IMR-90 (cell line): Measurements from ENCODE around the gene GCN1.

Experiments
- CTCF ChIP-seq: conservative IDR thresholded peaks from 2 replicates; pipeline ENCODE4 v1.5.1; 2012; ENCODE audit warnings: mild to moderate bottlenecking, low read depth, low read length, improper control_type of control experiment
- FOS ChIP-seq: fragments of 150-350 bp; IDR thresholded peaks from 2 replicates; pipeline ENCODE4 v1.6.1; 2016; ENCODE audit warnings: low read depth, low read length
- MAFK ChIP-seq: IDR thresholded peaks from 2 replicates; pipeline ENCODE4 v1.6.1; 2012; ENCODE audit warnings: low read depth, low read length, improper control_type of control experiment
- MXI1 ChIP-seq: IDR thresholded peaks from 2 replicates; pipeline ENCODE4 v1.6.1; 2012; ENCODE audit warnings: low read depth, mild to moderate bottlenecking, low read length, moderate library complexity, borderline replicate concordance
- NFE2L2 ChIP-seq: fragments of 150-350 bp; IDR thresholded peaks from 2 replicates; pipeline ENCODE4 v1.6.1; 2016; ENCODE audit warnings: low read depth, mild to moderate bottlenecking, low read length
- POLR2A ChIP-seq: IDR thresholded peaks from 2 replicates; pipeline ENCODE4 v1.6.1; 2012; ENCODE audit warnings: mild to moderate bottlenecking, low read depth, low read length
- RAD21 ChIP-seq: IDR thresholded peaks from 2 replicates; pipeline ENCODE4 v1.6.1; 2012; ENCODE audit warnings: low read length, improper control_type of control experiment
- RFX5 ChIP-seq: IDR thresholded peaks from 2 replicates; pipeline ENCODE4 v1.8.0; 2012; ENCODE audit warnings: low read depth, mild to moderate bottlenecking, low read length, moderate library complexity
- SMC3 ChIP-seq: fragments of 150-350 bp; IDR thresholded peaks from 2 replicates; pipeline ENCODE4 v1.6.1; 2016; ENCODE audit warnings: low read depth, mild to moderate bottlenecking, antibody characterized with exemption, low read length, moderate library complexity
- USF2 ChIP-seq: fragments of 150-350 bp; IDR thresholded peaks from 2 replicates; pipeline ENCODE4 v1.6.1; 2017; ENCODE audit warnings: mild to moderate bottlenecking, antibody characterized with exemption, low read length, low read depth

GRCh38 chr12:120168337-120168736 is 26.2 kb downstream of the GCN1 start:
- TF ChIP-seq POLR2A: no peak
- TF ChIP-seq CTCF: no peak
- TF ChIP-seq RFX5: no peak
- TF ChIP-seq USF2: no peak
- no peak for TF ChIP-seq NFE2L2
- no peak for TF ChIP-seq MXI1
- no peak for TF ChIP-seq FOS
- no peak for TF ChIP-seq MAFK
- TF ChIP-seq RAD21: no peak
- no peak for TF ChIP-seq SMC3
